Erythroblast (primary cell): ENCODE measurements around the gene FAM81A.

ENCODE experiments used
- GATA1 ChIP-seq: IDR thresholded peaks from 2 replicates; pipeline ENCODE4 v1.6.1; 2011; ENCODE audit warnings: low read depth, mild to moderate bottlenecking, control low read depth, low read length, moderate library complexity
- POLR2A ChIP-seq: IDR thresholded peaks from 2 replicates; pipeline ENCODE4 v1.6.1; 2011; ENCODE audit warnings: mild to moderate bottlenecking, low read length

DNA sequence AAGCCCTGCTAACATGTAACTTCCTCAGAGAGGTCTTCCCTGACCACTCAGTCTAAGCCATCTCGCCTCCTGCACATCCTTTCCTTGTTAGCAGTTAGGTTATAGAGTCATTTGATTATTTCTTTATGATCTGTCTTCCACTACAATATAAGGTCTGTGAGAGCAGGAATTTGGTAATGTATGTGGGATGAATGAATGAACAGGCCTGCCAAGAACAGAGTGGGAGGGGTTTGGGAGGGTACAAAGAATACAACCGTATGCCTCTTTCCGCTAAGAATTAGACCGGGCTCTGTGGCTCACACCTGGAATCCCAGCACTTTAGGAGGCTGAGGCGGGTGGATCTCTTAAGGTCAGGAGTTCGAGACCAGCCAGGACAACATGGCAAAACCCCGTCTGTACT is 32.9 kb upstream of the FAM81A start:
- TF ChIP-seq POLR2A (no peak), GATA1 (no peak)
